GM12873 (cell line): ENCODE measurements around the gene C1orf167.

Source experiments
- TF ChIP-seq, protein P1 (sequence below): IDR thresholded peaks from 2 replicates; pipeline ENCODE4 v1.5.1; 2012; ENCODE audit warnings: low read depth, mild to moderate bottlenecking, moderate library complexity, low read length, control low read depth; ENCODE audit not compliant: insufficient read depth; ENCODE audit errors: missing control alignments

The C1orf167 gene

DNA sequence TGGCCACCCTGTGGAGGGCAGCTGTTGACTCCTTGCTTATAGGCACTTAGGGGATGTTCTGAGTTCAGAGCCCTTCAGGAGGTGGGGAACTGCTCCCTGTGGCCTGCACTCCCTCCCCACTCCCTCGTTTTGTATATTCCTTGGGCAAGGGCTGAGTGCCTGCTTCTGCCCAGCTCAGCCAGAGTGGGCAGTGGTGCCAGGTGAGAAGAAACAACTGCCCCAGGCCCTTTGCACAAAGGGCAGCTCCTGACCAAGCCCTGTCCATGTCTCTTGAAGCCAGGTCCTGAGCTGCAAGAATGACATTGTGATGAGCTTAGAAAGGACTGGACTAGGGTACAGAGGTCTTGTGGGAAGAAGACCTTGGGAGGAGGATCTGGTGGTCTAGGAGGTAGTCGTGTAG is 23.9 kb upstream of the C1orf167 start:
- TF ChIP-seq, protein P1, sequence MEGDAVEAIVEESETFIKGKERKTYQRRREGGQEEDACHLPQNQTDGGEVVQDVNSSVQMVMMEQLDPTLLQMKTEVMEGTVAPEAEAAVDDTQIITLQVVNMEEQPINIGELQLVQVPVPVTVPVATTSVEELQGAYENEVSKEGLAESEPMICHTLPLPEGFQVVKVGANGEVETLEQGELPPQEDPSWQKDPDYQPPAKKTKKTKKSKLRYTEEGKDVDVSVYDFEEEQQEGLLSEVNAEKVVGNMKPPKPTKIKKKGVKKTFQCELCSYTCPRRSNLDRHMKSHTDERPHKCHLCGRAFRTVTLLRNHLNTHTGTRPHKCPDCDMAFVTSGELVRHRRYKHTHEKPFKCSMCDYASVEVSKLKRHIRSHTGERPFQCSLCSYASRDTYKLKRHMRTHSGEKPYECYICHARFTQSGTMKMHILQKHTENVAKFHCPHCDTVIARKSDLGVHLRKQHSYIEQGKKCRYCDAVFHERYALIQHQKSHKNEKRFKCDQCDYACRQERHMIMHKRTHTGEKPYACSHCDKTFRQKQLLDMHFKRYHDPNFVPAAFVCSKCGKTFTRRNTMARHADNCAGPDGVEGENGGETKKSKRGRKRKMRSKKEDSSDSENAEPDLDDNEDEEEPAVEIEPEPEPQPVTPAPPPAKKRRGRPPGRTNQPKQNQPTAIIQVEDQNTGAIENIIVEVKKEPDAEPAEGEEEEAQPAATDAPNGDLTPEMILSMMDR = no peak

GRCh38 chr1:11738783-11739182 is 23.2 kb upstream of the C1orf167 start:
- TF ChIP-seq, protein P1 = no peak

DNA sequence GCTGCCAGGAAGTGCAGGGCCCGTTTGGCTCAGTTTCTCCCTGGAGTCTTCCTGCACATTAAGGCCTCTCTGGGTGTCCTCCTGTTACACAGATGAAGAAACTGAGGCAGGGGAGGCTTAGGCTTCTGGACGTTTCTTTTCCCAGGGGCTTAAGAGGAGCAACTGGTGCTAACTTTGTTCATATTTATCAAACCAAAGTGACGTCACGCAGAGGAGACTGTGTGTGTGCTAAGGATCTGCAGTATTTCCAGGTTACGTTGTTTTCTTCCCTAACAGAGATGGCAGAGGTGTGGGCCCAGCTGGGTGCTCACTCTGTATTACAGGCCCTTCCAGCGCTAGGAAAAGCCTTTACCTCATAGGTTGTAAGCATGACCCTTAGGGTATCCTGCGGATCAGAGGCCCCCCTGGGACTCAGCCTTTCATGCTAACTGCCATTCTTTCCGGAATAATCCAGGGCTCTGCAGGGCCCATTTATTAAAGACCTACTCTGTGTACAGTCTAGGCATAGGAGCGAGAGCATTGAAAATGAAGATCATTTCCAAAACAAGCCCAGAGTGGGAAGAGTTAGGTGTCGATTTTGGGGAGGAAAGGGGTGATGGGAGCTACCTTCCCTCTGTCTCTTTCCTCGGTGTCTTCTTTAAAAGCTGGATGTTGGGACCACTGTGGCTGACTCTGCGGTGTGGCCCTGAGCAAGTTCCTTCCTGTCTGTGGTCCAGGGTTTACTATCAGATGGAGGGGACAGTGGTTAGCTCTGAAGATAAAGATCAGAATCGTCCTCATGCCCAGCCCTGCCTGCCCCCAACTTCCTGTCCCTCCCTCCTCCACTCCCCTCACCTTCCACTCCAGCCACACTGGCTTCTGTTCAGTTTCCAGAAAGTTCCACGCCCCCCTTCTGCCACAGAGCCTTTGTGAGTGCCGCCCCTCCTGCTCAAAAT is 21.5 kb upstream of the C1orf167 start:
- TF ChIP-seq, protein P1 = no peak

DNA sequence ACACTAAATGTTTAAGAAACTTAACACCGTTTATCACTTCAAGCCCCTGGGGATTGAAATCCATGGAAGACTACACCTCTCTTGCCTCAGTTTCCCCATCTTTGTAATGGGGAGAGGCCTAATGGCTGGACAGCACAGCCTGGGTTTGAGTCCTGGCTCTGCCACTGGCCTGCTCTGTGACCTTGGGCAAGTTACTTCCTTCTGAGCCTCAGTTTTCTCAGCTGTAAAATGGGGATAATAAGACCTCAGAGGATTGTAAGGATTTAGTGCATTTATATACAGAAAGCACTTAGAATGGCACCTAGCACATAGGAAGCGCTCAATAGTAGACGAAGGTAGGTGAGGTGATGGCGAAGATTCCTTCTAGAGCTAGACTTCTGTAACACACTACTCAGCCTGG is 20.5 kb upstream of the C1orf167 start:
- TF ChIP-seq, protein P1 = no peak

GRCh38 chr1:11741919-11742558 is 20.0 kb upstream of the C1orf167 start:
- TF ChIP-seq, protein P1 = no peak

GRCh38 chr1:11744287-11744686 is 17.7 kb upstream of the C1orf167 start:
- TF ChIP-seq, protein P1 = no peak

DNA sequence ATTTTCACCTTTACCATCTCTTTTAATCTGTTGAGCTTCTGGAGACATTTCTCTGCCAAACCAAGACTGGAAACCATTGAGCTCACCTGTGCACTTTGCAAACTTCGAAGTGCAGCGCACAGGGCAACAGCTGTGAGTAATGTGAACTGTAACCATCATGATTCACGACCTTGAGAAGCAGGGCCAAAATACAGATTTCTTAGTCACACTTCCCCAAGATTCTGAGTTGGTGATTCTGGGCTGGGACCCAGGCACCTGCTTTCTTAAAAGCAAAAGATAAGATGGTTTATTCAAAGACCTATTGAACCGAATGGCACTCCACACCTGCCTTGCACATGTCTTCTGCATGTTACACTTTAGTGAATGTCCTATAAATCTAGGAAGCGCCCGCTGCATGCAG is 15.9 kb upstream of the C1orf167 start:
- TF ChIP-seq, protein P1 = no peak
